Activated naive CD4-positive, alpha-beta T cell treated with anti-CD3 and anti-CD28 coated beads, Interleukin-2, amount 50 U/mL, for 72 hours (primary cell): ENCODE results near the gene TRHDE. TPM values are rescaled to one million over a fixed set of nuclear protein-coding genes. Genes with fewer than 3 reads are reported as not detected.
"Not testable (repeated sequence)": the region's sequence is repeated elsewhere in the genome, so short reads cannot be mapped to it uniquely, and the experiment has no call there.

Experiments
- ATAC-seq, 2 donors: fragments of 150-1000 bp; cut with Tn5 transposase; 2 replicates each; pipeline ENCODE4 v1.10.0; 2021; ENCODE audit warnings: mild to moderate bottlenecking in 2 of 2, moderate library complexity in 2 of 2
- DNase-seq, 2 donors: peaks; one replicate each; pipeline ENCODE4 v3.0.0; 2021 to 2022; ENCODE audit warnings: low spot score in 2 of 2
- H3K27ac Mint-ChIP-seq, 2 donors: one replicate each; pipeline ENCODE4 v1.8.0; 2022; ENCODE audit warnings: mild to moderate bottlenecking in 2 of 2, mixed read lengths in 2 of 2
- H3K36me3 Mint-ChIP-seq, 2 donors: one replicate each; pipeline ENCODE4 v1.8.0; 2022; ENCODE audit warnings: mixed read lengths in 2 of 2
- H3K9me3 Mint-ChIP-seq, 2 donors: one replicate each; pipeline ENCODE4 v1.8.0; 2022; ENCODE audit warnings: mixed read lengths in 2 of 2
- total RNA-seq, 2 donors: library from RNA; stranded (reverse); gene quantifications; one replicate each; pipeline ENCODE4 v1.2.3, GENCODE V29; 2022

The TRHDE gene
- total RNA-seq, 2 donors from 2014 or later: not detected

- ATAC-seq (no peak), DNase-seq (no peak)
- Mint-ChIP-seq H3K36me3 (no peaks in the 10 kb centered on the region), H3K27ac (no peak overlapping the region), H3K9me3 (peaks cover 10 to 12% of the 10 kb centered on the region in 2 donors)
These were observed 227.1 kb downstream of the TRHDE start for GRCh38 chr12:72499244-72499643.

DNA sequence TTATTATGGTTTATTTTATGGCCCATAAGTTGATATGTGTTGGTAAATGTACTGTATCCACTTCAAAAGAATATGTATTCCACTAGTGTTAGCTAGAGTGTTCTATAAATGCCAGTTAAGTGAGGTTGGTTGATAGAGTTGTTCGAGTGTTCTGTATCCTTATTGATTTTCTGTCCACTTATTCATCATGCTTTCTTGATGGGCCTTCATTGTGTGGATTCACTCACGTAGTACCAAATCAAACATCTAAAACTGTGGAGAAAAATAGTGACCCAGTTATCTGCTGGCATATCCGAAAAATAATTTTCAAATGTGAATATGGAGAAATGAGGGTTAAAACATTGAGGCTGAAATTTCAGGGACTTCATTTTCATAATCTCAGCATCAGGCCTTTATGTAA, 230.4 kb downstream of the TRHDE start:
- ATAC-seq (no peak), DNase-seq (no peak)
- Mint-ChIP-seq H3K27ac (no peak overlapping the region), H3K9me3 (peaks cover 13 to 17% of the 10 kb centered on the region in 2 donors), H3K36me3 (no peaks in the 10 kb centered on the region)

DNA sequence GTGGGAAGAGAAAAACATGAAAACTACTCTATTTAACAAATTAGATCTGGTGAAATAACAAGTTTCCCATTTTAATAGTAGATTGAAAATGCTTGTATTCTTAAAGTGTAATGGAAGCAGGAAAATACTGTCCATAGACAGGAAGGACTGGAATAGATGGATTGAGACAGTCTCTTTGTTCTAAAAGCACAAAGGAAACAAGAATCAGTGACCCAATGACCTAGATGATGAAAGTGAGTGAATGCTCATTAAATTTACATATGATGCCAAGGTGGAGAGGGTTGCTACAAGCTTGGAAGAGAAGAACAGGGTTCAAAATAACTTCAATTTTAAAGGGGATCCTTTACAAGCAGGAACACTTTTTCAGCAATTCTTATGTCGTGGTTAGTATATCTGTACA, 233.1 kb downstream of the TRHDE start:
- no peaks in the 10 kb centered on the region for H3K36me3 Mint-ChIP-seq
- H3K9me3 Mint-ChIP-seq: peaks cover 23 to 24% of the 10 kb centered on the region in 2 donors
- H3K27ac Mint-ChIP-seq: no peak overlapping the region
- ATAC-seq: no peak
- DNase-seq: no peak

DNA sequence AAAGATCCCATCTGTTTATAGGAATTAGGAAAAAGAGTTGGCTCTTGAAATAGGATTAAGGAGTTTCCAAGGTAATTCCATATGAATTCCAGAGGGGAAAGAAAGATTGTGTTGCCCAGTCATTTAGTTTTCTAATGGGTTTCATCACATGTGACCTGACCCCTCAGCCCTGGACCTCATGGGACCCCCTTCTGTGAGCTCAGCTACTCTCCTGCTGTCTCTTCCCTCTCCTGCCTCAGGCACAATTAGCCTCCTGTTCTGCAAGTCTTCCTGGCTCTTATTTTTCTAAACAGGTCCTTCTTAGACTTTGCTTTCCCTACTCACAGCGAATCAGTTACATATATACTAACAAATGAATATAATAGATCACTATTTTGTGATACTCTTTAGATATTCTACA, 237.7 kb downstream of the TRHDE start:
- Mint-ChIP-seq H3K36me3 (no peaks in the 10 kb centered on the region), H3K9me3 (peaks cover 13 to 20% of the 10 kb centered on the region in 2 donors), H3K27ac (no peak overlapping the region)
- no peak for ATAC-seq
- no peak for DNase-seq

- Mint-ChIP-seq H3K9me3 (peaks cover 13 to 20% of the 10 kb centered on the region in 2 donors), H3K36me3 (no peaks in the 10 kb centered on the region), H3K27ac (no peak overlapping the region)
- no peak for ATAC-seq
- DNase-seq: no peak
These were observed 238.6 kb downstream of the TRHDE start for GRCh38 chr12:72510772-72511171.

DNA sequence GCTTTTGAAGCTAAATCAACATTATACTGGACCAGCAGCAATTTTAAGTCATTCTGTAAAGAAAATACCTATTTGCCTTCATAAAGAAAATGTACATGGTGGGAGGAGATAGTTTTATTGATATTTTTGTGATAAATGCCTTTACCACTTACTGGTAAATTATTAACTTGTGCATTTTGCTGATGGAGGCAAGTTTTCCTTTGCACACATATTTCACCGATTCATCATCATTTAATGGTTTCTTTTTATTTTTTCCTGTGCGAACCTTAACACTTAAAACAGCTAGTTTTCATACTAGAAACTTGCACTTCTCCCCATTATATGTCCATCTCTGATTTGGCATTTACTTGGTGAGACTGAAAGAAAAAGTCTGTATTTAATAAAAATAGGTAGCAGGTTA, 239.3 kb downstream of the TRHDE start:
- DNase-seq: no peak
- Mint-ChIP-seq H3K36me3 (no peaks in the 10 kb centered on the region), H3K27ac (no peak overlapping the region), H3K9me3 (peaks cover 13 to 20% of the 10 kb centered on the region in 2 donors)
- ATAC-seq: no peak

- no peak overlapping the region for H3K27ac Mint-ChIP-seq
- H3K9me3 Mint-ChIP-seq: peaks cover 13 to 18% of the 10 kb centered on the region in 2 donors
- DNase-seq (no peak), ATAC-seq (no peak)
- H3K36me3 Mint-ChIP-seq: no peaks in the 10 kb centered on the region
These were observed 239.7 kb downstream of the TRHDE start for GRCh38 chr12:72511906-72512305.

- DNase-seq, ATAC-seq, H3K9me3 Mint-ChIP-seq, H3K27ac Mint-ChIP-seq, H3K36me3 Mint-ChIP-seq: not testable (repeated sequence)
These were observed 248.0 kb downstream of the TRHDE start for GRCh38 chr12:72520044-72520678.

DNA sequence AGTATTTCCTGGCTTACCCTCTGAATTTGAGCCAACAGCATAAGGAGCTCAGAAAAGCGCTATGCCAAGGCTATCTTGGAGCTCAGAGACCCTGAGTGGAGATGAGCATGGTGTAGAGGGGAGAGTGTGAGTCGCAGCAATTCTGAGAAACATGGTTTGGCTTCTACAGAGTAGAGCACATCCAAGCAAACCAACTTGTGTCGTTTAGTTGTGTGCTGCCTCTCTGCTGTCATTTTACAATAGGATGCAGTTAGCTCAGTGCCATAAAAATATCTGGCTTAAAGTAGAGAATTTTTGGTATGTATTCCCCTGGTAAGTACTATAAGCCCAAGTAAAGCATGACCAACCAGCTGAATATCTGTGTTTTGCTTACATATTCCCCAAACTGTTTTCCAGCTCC, 249.2 kb downstream of the TRHDE start:
- Mint-ChIP-seq H3K9me3 (peaks cover 0 to 3% of the 10 kb centered on the region in 2 donors), H3K27ac (no peak overlapping the region), H3K36me3 (no peaks in the 10 kb centered on the region)
- ATAC-seq (no peak), DNase-seq (no peak)

DNA sequence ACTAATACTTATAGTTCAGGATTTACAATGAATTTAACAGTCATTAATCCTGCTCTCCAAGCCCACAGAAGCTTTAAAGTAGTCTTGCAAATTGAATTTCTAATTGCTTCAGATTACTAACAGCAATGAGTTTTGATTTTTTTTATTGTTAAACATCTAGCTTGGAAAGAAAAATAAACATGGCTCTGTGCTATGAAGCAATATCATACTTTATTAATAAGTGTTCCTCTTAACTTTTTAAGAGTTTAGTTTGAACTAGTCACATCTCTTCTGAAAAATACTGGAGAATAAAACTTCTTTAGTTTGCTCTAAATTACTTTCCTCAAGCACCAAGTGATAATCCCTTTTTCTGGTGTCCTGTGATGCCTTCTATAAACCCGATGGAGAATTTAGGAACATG, 250.2 kb downstream of the TRHDE start:
- Mint-ChIP-seq H3K9me3 (peaks cover 0 to 3% of the 10 kb centered on the region in 2 donors), H3K36me3 (no peaks in the 10 kb centered on the region), H3K27ac (no peak overlapping the region)
- ATAC-seq (no peak), DNase-seq (no peak)

DNA sequence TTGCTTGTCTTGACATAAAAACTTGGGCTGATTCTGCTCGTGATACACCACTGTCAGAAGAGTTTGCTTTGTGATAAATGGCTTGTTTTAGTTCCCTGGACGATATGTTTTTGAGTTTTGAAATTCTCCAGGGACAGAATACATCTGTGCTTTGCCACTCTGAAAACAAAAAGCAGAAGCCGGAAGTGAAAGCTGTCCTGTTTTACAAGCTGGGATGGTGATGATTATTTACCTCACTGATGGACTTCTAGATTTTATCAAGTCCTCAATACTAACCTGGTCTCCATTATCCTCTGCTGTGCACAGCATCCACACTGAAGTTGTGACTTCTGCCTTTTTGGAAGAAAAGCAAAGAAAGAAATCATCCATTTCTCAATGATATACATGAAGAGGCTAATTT, 251.6 kb downstream of the TRHDE start:
- ATAC-seq (no peak), DNase-seq (no peak)
- no peaks in the 10 kb centered on the region for H3K36me3 Mint-ChIP-seq
- peaks cover 0 to 3% of the 10 kb centered on the region in 2 donors for H3K9me3 Mint-ChIP-seq
- no peak overlapping the region for H3K27ac Mint-ChIP-seq

DNA sequence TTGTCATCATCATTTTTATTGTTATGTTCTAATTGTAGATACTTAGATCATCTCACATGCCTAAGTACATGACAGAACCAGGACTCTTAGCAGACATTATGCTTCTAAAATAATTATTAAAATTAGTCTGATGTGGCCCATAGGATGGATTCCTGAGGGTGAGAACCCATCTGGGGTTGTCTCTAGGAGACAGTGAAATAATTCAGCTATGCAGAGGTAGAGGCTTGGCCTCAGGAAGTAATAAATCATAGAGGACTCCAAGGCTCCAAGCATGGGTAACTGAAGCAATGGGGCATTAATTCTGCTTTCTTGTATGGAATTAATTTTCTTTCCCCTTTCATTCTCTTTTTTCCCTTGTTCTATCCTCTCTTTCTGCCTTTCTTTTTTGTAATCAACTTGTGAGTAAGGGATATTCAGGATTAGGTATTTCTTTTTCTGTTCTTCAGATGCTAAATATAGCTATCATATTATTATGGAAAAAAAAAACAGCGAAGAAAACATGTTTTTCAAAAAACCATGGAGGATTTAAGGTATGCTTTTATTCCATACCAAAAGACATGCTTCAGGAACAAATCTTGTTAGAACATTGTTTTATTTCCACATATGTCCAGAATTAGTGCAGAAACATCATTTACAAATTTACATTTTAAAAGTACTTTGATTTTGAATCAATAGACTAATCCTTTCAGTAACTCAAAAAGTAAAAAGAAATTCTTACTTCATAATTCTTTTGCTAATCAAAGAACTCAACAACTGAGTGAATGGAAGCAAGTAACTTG, 263.2 kb downstream of the TRHDE start:
- Mint-ChIP-seq H3K9me3 (peaks cover 14 to 18% of the 10 kb centered on the region in 2 donors), H3K27ac (no peak overlapping the region), H3K36me3 (no peaks in the 10 kb centered on the region)
- ATAC-seq (no peak), DNase-seq (no peak)

- DNase-seq: no peak
- H3K36me3 Mint-ChIP-seq: no peaks in the 10 kb centered on the region
- peaks cover 7 to 14% of the 10 kb centered on the region in 2 donors for H3K9me3 Mint-ChIP-seq
- H3K27ac Mint-ChIP-seq: no peak overlapping the region
- no peak for ATAC-seq
These were observed 268.6 kb downstream of the TRHDE start for GRCh38 chr12:72540811-72541210.

GRCh38 chr12:72543777-72544467, 271.8 kb downstream of the TRHDE start:
- Mint-ChIP-seq H3K36me3 (no peaks in the 10 kb centered on the region), H3K27ac (no peak overlapping the region), H3K9me3 (peaks cover 3 to 6% of the 10 kb centered on the region in 2 donors)
- DNase-seq: no peak
- ATAC-seq: no peak

DNA sequence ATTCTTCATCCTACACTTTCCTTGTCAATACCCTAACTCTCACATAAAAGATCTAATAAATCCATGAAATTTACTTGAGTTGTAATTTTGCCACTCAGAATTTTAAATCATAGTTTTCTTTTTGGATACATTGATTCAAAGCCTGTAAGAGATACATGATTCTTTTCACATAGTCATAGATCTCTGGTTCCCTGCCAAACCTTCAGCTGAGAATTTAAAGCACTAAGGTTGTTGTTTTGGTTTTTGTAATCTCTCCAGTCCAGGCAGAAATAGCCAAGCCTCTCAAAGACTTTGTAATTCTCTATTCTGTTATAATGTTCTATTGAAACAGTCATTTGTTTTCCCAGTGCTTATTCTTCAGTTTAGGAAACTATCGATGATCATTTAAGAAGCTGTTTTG, 273.9 kb downstream of the TRHDE start:
- ATAC-seq: no peak
- Mint-ChIP-seq H3K27ac (no peak overlapping the region), H3K36me3 (no peaks in the 10 kb centered on the region), H3K9me3 (no peaks in the 10 kb centered on the region)
- no peak for DNase-seq

DNA sequence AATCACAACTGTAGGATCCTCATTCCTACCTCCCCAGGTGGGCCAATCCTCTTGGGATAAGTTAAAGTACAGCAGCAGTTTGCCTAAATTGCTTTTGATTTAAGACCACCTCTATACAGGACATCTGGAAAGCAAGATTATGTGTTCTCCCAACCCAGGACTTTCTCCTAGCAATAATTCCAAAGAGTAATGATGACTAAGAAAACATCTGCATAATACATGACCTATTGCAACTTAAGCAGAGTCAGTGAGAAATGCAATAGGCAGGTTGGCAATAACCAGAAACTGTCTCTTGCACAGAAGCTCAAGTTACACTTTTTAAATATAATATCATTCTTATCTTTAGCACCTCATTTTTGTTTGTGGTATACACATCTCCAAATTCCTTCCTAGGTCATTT, 275.4 kb downstream of the TRHDE start:
- no peak for DNase-seq
- no peak overlapping the region for H3K27ac Mint-ChIP-seq
- no peak for ATAC-seq
- no peaks in the 10 kb centered on the region for H3K36me3 Mint-ChIP-seq
- peaks cover 0 to 13% of the 10 kb centered on the region in 2 donors for H3K9me3 Mint-ChIP-seq

DNA sequence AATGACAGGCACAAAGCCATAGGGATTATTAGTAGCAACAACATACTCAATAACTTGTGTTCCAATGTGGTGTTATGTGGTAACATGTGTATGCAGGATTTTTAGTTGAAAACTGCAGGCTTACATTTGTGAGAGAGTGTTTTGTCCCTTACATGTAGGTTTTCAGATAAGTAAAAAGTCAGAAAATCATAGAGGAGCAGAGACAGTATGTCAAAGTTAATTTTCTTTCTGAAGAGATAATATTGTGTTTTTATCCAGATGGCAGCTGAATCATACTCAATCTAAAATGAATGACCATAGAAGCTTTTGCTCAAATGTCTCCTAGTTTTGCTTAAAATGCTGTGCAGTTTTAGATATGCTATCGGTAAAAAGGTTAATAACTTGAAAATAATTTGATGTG, 277.0 kb downstream of the TRHDE start:
- H3K36me3 Mint-ChIP-seq: no peaks in the 10 kb centered on the region
- peaks cover 0 to 20% of the 10 kb centered on the region in 2 donors for H3K9me3 Mint-ChIP-seq
- H3K27ac Mint-ChIP-seq: no peak overlapping the region
- DNase-seq: no peak
- ATAC-seq: no peak
